Measurements from ENCODE around the gene FGFR2. TPM values are rescaled to one million over a fixed set of nuclear protein-coding genes. Genes with fewer than 3 reads are reported as not detected.
"Not testable (repeated sequence)": the region's sequence is repeated elsewhere in the genome, so short reads cannot be mapped to it uniquely, and the experiment has no call there.

Gene FGFR2
- total and polyA plus RNA-seq, 4 donors = 0.67 to 13.1 (median 5.2) TPM

DNA sequence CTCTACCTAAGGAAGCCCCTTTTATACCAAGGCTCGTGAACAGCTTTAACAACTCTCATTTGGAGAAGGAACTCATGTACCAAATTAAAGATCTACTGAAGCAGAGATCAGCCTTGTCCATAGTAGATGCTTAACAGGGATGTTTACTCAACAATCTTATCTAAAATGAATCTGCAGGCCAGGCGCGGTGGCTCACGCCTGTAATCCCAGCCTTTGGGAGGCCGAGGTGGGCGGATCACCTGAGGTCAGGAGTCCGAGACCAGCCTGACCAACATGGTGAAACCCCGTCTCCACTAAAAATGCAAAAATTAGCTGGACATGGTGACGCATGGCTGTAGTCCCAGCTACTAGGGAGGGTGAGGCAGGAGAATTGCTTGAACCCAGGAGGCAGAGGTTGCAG lies 43.3 kb downstream of the FGFR2 start:
- intact Hi-C loops (cut with DNase I); H3K36me3 ChIP-seq (ENCODE audit: control insufficient read depth in 1 of 2, insufficient read depth in 2 of 2, low read length in 1 of 2); ATAC-seq (ENCODE audit: low FRiP score): not testable (repeated sequence)

DNA sequence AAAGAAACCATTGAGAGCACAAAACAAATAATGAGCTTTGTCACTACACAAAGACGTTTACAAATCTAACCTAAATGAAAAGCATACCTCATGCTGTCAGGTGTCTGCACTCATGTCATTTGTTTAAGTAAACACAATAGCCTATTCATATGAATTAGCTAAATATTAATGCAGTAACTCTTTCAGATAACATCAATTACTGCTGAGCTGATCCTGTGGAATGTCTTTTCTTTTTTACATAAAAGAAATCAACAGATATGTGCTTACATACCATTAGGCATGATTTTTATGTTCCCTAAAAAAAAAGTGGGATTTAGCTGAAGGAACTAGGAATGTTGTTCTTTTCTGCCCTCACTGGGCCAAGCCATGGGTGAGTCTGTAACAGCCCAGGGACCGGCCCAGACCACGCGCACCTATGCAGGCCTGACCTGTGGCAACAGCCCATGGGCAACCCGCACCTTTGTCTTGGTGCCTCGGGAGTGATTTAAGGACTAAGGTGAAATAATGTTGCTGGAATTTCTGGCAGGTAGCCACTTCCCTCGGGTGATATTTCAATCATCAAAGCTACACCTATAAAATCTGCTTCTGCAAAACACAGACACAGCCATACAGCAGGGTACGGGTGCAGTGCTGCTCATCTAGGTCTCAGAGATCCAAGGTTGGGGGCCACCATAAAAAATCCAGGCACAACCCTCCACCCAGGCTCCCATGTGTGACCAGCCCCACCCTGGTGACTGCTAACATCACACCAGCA lies 44.6 kb downstream of the FGFR2 start:
- intact Hi-C loops (cut with DNase I) = no loop called here
- no peak for ATAC-seq (ENCODE audit: low FRiP score)
- Histone ChIP-seq H3K4me1 (ENCODE audit: control insufficient read depth in 1 of 2, insufficient read depth in 2 of 2, low read length in 2 of 2) (no peaks in the 10 kb centered on the region), H3K4me3 (ENCODE audit: low read length in 2 of 2) (no peak overlapping the region), H3K36me3 (ENCODE audit: control insufficient read depth in 1 of 2, insufficient read depth in 2 of 2, low read length in 1 of 2) (peaks cover 0 to 4% of the 10 kb centered on the region in 2 donors), H3K27ac (ENCODE audit: low read depth in 1 of 2, low read length in 2 of 2) (no peak overlapping the region), H3K27me3 (ENCODE audit: control insufficient read depth in 1 of 2, insufficient read depth in 2 of 2, low read length in 1 of 2) (no peaks in the 10 kb centered on the region), H3K9me3 (ENCODE audit: control insufficient read depth, low read length) (no peaks in the 10 kb centered on the region)
- WGBS, 2 donors = 83 to 84% methylated on average over 8 of the region's 8 CpGs
- no peak for DNase-seq

More for the DNA sequence above, 43.3 kb downstream of the FGFR2 start:
- DNase-seq; H3K27ac ChIP-seq (ENCODE audit: low read depth in 1 of 2, low read length in 2 of 2); H3K4me1 ChIP-seq (ENCODE audit: control insufficient read depth in 1 of 2, insufficient read depth in 2 of 2, low read length in 2 of 2); H3K9me3 ChIP-seq (ENCODE audit: control insufficient read depth, low read length); H3K4me3 ChIP-seq (ENCODE audit: low read length in 2 of 2); H3K27me3 ChIP-seq (ENCODE audit: control insufficient read depth in 1 of 2, insufficient read depth in 2 of 2, low read length in 1 of 2): not testable (repeated sequence)
- 96 to 98% methylated on average over 9 of the region's 9 CpGs for WGBS, 2 donors

DNA sequence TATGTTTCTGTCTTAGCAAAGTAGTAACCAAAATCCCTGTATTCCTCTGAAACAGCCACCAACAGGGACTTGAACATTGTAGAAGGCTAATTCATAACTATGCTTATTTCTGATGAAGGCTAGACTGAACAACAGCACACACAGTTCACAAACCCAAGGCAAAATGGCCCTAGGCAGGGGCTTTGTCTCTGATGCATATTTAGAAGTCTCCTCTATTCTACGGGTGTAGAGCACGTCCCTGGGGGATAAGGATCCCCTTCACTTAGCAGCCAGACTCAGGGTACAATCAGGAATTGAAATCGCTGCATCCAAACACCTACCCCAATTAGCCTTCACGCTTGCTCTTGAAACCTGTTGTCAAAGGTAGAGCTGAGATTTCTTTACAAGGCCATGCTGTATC lies 45.5 kb downstream of the FGFR2 start:
- ATAC-seq (ENCODE audit: low FRiP score) (no peak), DNase-seq (no peak)
- 98 to 100% methylated on average over 4 of the region's 4 CpGs for WGBS, 2 donors

DNA sequence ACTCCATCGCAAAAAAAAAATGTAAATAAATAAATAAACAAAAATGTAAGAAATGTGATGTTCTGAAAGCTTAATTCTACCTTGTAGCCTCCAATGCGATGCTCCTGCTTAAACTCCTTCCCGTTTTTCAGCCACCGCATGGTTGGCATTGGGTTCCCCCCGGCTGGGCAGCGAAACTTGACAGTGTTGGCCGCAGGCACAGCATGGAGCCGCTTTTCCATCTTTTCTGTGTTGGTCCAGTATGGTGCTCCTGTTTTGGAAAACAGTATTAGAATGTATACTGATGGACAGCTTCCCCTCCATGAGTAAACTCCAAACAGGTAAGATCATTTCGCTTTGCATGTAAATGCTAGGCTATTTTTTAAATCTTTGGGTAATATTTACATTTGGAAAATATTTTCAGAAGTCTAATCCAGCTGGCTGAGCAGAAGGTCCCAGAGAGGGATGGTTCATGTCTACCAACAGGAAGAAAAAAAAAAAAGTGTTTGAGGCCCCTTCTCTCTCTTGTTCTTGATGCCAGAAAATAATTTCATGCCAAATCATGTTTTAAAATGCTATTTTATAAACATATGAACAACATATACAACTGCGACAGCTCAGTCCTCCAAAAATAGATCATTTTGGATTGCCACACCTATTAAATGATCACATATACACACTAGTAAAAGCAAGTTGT lies 46.9 kb downstream of the FGFR2 start:
- 98% methylated on average over 10 of the region's 10 CpGs for WGBS, 2 donors
- ATAC-seq (ENCODE audit: low FRiP score) (no peak), DNase-seq (no peak)
- Histone ChIP-seq H3K4me1 (ENCODE audit: control insufficient read depth in 1 of 2, insufficient read depth in 2 of 2, low read length in 2 of 2) (no peaks in the 10 kb centered on the region), H3K27me3 (ENCODE audit: control insufficient read depth in 1 of 2, insufficient read depth in 2 of 2, low read length in 1 of 2) (no peaks in the 10 kb centered on the region), H3K27ac (ENCODE audit: low read depth in 1 of 2, low read length in 2 of 2) (no peak overlapping the region), H3K4me3 (ENCODE audit: low read length in 2 of 2) (no peak overlapping the region), H3K36me3 (ENCODE audit: control insufficient read depth in 1 of 2, insufficient read depth in 2 of 2, low read length in 1 of 2) (peaks cover 0 to 4% of the 10 kb centered on the region in 2 donors), H3K9me3 (ENCODE audit: control insufficient read depth, low read length) (no peaks in the 10 kb centered on the region)
- intact Hi-C loops (cut with DNase I) = no loop called here

More for the DNA sequence above, 45.5 kb downstream of the FGFR2 start:
- Histone ChIP-seq H3K9me3 (ENCODE audit: control insufficient read depth, low read length) (no peaks in the 10 kb centered on the region), H3K4me1 (ENCODE audit: control insufficient read depth in 1 of 2, insufficient read depth in 2 of 2, low read length in 2 of 2) (no peaks in the 10 kb centered on the region), H3K36me3 (ENCODE audit: control insufficient read depth in 1 of 2, insufficient read depth in 2 of 2, low read length in 1 of 2) (peaks cover 0 to 4% of the 10 kb centered on the region in 2 donors), H3K27me3 (ENCODE audit: control insufficient read depth in 1 of 2, insufficient read depth in 2 of 2, low read length in 1 of 2) (no peaks in the 10 kb centered on the region), H3K4me3 (ENCODE audit: low read length in 2 of 2) (no peak overlapping the region), H3K27ac (ENCODE audit: low read depth in 1 of 2, low read length in 2 of 2) (no peak overlapping the region)
- intact Hi-C loops (cut with DNase I) = no loop called here

DNA sequence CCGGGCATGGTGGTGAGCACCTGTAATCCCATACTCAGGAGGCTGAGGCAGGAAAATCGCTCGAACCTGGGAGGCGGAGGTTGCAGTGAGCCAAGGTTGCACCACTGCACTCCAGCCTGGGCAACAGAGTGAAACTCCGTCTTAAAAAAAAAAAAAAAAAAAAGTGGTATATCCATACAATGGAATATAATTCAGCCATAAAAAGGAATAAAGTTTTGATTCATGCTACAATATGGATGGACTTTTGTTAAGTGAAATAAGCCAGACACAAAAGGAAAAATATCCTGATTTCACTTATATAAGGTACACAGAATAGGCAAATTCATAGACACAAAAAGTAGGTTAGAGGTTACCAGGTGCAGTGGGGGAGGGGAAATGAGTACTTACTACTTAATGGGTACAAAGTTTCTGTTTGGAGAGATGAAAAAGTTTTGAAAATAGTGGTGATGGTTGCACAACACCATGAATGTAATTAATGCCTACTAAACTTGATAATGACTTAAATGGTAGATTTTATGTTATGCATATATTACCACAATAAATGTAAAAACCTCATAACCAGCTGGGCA lies 53.9 kb downstream of the FGFR2 start:
- WGBS, 2 donors = 96 to 99% methylated on average over 5 of the region's 5 CpGs
- Histone ChIP-seq H3K4me1 (ENCODE audit: control insufficient read depth in 1 of 2, insufficient read depth in 2 of 2, low read length in 2 of 2) (no peaks in the 10 kb centered on the region), H3K4me3 (ENCODE audit: low read length in 2 of 2) (no peak overlapping the region), H3K27me3 (ENCODE audit: control insufficient read depth in 1 of 2, insufficient read depth in 2 of 2, low read length in 1 of 2) (no peaks in the 10 kb centered on the region), H3K27ac (ENCODE audit: low read depth in 1 of 2, low read length in 2 of 2) (no peak overlapping the region), H3K9me3 (ENCODE audit: control insufficient read depth, low read length) (no peaks in the 10 kb centered on the region), H3K36me3 (ENCODE audit: control insufficient read depth in 1 of 2, insufficient read depth in 2 of 2, low read length in 1 of 2) (peaks cover 0 to 3% of the 10 kb centered on the region in 2 donors)
- DNase-seq (no peak), ATAC-seq (ENCODE audit: low FRiP score) (no peak)
- intact Hi-C loops (cut with DNase I) = no loop called here

DNA sequence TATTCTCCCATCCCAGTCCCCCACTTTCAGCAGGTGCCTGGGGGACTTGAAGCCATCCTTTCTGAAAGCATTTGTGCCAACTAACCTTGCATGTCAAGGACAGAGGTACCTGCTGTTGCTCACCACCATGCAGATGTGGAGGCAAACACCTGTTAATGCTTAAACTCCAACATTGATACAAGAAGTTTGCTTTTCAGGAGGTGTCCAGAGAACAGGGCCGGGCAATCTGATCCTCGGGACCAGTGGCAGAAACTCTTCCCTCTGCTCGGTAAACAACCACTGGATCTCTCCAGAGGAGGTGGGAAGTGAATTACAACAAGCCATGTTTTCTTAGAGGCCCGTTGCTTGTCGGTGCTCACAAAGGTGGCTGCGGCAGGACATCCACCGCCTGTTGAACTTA lies 54.7 kb downstream of the FGFR2 start:
- DNase-seq = no peak
- Histone ChIP-seq H3K4me1 (ENCODE audit: control insufficient read depth in 1 of 2, insufficient read depth in 2 of 2, low read length in 2 of 2) (no peaks in the 10 kb centered on the region), H3K27ac (ENCODE audit: low read depth in 1 of 2, low read length in 2 of 2) (no peak overlapping the region), H3K36me3 (ENCODE audit: control insufficient read depth in 1 of 2, insufficient read depth in 2 of 2, low read length in 1 of 2) (peaks cover 0 to 2% of the 10 kb centered on the region in 2 donors), H3K27me3 (ENCODE audit: control insufficient read depth in 1 of 2, insufficient read depth in 2 of 2, low read length in 1 of 2) (no peaks in the 10 kb centered on the region), H3K4me3 (ENCODE audit: low read length in 2 of 2) (no peak overlapping the region), H3K9me3 (ENCODE audit: control insufficient read depth, low read length) (no peaks in the 10 kb centered on the region)
- ATAC-seq (ENCODE audit: low FRiP score) = no peak
- intact Hi-C loops (cut with DNase I) = no loop called here
- WGBS, 2 donors = 87 to 90% methylated on average over 7 of the region's 7 CpGs

DNA sequence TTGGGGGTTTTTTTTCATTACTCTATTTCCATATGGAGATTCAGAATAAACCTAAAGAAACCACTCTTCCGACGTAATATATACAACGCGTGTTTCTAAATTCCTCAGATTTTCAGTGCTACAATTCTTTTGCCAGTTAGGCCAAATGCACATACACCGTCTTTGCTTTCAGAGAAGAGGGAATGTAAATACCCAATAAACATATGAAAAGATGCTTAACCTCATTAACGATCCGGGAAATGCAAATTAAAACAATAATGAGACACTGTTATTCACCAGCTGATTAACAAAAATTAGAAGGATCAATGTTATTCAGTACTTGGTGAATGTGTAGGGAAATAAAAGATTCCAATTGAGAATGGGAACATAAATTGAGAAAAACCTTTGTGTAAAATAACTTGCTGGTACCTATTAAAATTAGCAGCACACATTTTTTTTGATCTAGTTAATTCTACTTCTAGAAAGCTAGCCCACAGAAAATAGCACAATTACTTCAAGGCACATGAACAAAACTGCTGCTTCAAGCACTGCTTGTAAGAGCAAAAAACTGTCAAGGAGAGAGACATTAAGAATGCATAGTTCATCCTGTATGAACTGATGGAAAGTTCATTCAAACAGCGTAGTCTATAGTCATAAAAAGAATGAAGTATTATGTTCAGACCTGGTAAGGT lies 56.7 kb downstream of the FGFR2 start:
- DNase-seq (no peak), ATAC-seq (ENCODE audit: low FRiP score) (no peak)
- H3K4me3 ChIP-seq (ENCODE audit: low read length in 2 of 2) = no peak overlapping the region
- 91 to 95% methylated on average over 8 of the region's 8 CpGs for WGBS, 2 donors
- no peaks in the 10 kb centered on the region for H3K4me1 ChIP-seq (ENCODE audit: control insufficient read depth in 1 of 2, insufficient read depth in 2 of 2, low read length in 2 of 2)
- intact Hi-C loops (cut with DNase I) = no loop called here
- H3K27ac ChIP-seq (ENCODE audit: low read depth in 1 of 2, low read length in 2 of 2) = no peak overlapping the region
- H3K27me3 ChIP-seq (ENCODE audit: control insufficient read depth in 1 of 2, insufficient read depth in 2 of 2, low read length in 1 of 2) = no peaks in the 10 kb centered on the region
- H3K9me3 ChIP-seq (ENCODE audit: control insufficient read depth, low read length) = no peaks in the 10 kb centered on the region
- peaks cover 0 to 7% of the 10 kb centered on the region in 2 donors for H3K36me3 ChIP-seq (ENCODE audit: control insufficient read depth in 1 of 2, insufficient read depth in 2 of 2, low read length in 1 of 2)

DNA sequence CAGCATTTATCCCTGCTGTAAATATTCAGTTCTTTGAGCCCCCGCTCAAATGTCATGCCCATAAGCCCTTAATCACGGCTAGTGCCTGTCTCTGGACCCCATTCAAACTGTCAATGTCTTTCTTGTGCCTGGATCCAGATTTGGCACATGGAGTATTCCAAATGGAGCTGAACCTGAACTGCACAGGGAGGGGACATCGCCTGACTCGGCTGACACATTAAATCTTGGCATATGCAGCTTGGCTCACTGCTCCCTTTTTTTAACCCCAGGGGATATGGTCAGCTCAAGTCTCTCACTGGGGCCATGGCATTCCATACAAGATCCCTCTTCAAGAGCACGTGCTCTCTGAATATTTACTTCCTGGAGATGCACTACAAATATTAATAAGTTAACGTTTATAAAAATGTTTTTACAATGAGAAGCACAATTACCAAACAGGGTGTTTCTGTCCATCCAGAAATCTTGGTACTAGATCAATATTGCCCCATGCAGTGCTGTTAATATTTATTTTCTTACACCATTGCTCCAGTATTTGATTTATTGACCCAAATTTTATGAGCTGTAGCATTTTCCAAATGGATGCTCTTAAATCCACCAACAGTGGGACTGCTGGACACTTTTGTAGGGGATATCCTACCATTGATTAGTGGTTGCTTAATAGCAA lies 57.4 kb downstream of the FGFR2 start:
- Histone ChIP-seq H3K27ac (ENCODE audit: low read depth in 1 of 2, low read length in 2 of 2) (no peak overlapping the region), H3K36me3 (ENCODE audit: control insufficient read depth in 1 of 2, insufficient read depth in 2 of 2, low read length in 1 of 2) (peaks cover 0 to 7% of the 10 kb centered on the region in 2 donors), H3K4me1 (ENCODE audit: control insufficient read depth in 1 of 2, insufficient read depth in 2 of 2, low read length in 2 of 2) (no peaks in the 10 kb centered on the region), H3K4me3 (ENCODE audit: low read length in 2 of 2) (no peak overlapping the region), H3K9me3 (ENCODE audit: control insufficient read depth, low read length) (no peaks in the 10 kb centered on the region), H3K27me3 (ENCODE audit: control insufficient read depth in 1 of 2, insufficient read depth in 2 of 2, low read length in 1 of 2) (no peaks in the 10 kb centered on the region)
- no peak for ATAC-seq (ENCODE audit: low FRiP score)
- DNase-seq = no peak
- WGBS, 2 donors = 34 to 40% methylated on average over 6 of the region's 6 CpGs
- intact Hi-C loops (cut with DNase I) = no loop called here
